HG02798 (cell line): ENCODE results near the gene HLF.

Experiments
- ATAC-seq: cut with Tn5 transposase; IDR thresholded peaks from one replicate; pipeline ENCODE4 v1.9.1; 2021; ENCODE audit warnings: mild to moderate bottlenecking; ENCODE audit not compliant: unreplicated experiment, poor library complexity

HLF gene

GRCh38 chr17:55288356-55289105, 23.8 kb downstream of the HLF start:
- ATAC-seq: no peak

DNA sequence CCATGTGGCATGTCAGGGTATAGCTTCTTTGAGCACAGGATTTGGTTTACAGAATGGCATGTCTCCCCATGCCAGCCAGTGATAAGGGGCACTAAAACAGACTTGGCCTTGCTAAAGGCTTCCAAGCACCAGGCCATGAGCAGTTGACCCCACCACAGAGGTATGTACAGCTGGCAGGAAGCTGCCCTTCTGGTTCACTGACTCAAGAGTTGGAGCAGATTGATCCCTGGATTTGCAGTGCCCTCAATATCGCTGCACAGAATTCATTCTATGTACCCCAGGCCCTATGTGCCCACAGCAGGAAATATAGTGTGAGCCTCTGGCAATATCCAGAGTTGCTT, 24.3 kb downstream of the HLF start:
- ATAC-seq: no peak

GRCh38 chr17:55289978-55290377, 25.2 kb downstream of the HLF start:
- ATAC-seq: no peak

DNA sequence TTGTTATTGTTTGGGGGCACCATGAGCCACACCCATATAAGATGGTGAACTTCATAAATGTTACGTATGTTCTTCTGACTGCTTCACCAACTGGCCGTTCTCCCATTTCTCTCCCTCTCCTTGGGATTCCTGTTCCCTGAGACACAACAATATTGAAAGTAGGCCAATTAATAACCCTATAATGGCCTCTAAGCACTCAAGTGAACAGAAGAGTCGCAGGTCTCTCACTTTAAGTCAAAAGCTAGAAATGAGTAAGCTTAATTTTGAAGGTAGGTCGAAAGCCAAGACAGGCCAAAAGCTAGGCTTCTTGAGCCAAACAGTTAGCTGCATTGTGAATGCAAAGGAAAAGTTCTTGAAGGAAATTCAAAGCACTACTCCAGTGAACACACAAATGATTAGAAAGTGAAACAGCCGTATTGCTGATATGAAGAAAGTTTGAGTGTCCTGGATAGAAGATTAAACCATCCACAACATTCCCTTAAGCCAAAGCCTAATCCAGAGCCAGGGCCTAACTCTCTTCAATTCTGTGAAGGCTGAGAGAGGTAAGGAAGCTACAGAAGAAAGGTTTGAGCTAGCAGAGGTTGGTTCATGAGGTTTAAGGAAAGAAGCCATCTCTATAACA, 25.8 kb downstream of the HLF start:
- ATAC-seq: no peak

DNA sequence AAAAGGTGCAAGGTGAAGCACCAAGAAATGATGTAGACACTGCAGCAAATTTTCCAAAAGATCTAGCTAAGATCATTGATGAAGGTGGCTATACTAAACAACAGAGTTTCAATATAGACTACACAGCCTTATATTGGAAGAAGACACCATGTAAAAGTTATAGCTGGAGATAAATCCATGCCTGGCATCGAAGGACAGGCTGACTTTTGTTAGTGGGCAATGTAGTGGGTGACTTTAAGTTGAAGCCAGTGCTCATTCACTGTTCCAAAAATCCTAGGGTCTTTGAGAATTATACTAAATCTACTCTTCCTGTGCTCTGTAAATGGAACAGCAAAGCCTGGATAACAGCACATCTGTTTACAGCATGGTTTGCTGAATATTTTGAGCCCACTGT, 26.4 kb downstream of the HLF start:
- no peak for ATAC-seq

- ATAC-seq: no peak
Observed at GRCh38 chr17:55292094-55292493, 27.3 kb downstream of the HLF start.

DNA sequence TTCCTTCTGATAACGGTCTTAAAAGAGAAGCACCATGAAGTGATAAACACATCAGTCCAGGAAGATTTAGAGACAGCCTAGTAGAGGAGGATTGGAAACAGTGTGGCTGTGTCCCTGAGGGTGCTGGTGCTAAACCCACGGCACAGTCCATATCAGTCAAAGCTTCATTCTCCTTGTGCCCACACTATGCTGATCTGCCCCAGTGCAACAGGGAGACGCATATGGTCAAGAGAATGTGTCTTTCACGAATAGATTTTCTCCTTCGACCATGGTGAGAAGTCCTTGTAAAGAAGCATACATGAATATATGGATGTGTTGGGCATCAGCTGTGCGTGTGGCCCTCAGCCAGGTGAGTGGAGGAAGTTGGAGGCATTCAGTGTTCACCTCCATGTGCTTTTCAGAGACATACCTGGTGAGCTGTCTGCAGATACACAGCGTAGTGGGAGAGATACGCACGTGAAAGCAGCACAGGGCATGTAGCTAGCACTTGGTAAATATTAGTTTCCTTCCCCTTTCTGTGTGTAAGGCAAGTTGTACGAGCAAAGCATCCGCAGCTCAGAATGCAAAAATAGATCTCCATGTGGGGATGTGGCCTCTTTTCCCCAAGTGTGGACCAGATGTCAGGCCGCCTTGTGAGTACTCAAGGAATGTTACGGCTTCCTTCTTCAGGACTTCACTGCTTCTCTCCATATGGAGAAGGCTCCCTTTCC, 29.4 kb downstream of the HLF start:
- no peak for ATAC-seq

GRCh38 chr17:55295411-55296170, 30.8 kb downstream of the HLF start:
- ATAC-seq: peak; percentile 86

DNA sequence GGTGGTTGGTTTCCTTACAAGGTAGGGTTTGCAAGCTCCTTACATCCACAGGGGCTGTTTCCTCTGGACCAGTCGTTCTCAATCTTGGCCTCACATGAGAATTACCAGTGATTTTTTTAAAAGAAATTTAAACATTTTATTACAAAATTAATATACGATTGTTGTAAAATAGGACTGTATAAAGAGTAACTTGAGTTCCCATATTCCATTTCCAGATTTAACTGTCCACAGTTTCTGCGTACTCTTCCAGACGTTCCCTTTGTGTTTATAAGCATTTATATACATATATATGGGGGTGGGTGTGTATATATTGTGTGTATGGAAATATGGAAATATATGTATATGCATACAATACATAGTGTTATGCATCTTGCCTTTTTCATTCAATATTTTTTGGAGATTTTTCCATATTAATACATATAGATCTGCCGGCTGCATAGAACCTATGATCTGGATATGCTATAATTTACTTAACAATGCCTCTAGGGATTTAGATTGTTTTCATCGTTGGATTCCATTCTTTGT, 31.5 kb downstream of the HLF start:
- ATAC-seq: no peak

- ATAC-seq: no peak
Observed at GRCh38 chr17:55296699-55297098, 31.9 kb downstream of the HLF start.

DNA sequence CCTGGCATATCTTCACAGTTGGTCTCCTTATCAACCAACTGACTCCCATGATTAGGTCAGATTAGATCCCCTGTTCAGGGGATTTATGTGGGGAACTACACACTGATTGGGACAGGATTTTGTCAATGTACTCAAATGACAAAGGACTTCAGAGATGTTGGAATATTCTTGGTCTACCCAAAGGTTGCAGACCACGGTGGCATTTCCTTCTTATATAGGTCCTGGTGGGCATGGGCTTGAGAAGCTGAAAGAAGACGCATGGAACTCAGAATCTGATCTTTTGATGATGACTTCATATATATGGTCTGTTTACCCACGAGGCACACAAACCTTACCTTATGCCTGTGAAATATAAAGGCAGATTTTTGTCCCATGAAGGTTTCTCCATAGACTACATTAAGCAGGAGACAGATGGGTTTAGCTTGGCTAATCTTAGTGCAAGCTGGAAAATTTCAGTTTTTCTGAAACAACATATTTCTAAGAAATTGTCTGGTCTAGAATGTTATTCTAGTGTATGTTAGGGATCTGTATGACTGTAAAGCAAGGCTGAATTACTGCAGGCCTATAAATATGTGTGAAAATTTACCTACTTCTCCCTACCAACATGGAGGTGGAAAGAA, 33.5 kb downstream of the HLF start:
- no peak for ATAC-seq

DNA sequence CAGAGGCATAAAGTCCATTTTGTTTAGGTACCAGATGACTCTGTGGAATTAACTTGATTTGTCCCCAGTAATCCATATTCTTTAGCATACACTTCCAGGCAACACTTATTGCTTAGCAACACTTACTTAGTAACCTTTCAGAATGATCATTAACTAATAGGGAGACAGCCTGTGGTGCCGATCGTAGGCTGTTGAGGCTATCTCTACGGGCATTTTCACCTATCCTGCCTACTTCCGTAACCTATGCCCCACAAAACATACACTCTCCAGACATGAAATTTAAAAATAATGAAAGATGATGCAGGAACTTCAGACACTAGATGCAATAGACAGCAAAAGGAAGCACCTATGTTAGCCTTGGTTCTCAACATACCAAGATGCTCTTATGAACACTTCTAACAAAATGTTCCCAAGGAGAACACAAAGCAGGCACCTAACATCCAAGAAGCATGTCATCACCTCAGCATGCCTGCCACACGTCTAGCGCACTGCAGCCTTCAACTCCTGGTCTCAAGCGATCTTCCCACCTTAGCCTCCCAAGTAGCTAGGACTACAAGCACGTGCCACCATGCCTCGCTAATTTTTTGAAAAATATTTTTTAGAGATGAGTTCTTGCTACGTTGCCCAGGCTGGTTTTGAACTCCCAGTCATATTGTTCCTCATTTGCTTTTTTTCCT, 34.5 kb downstream of the HLF start:
- ATAC-seq: no peak

DNA sequence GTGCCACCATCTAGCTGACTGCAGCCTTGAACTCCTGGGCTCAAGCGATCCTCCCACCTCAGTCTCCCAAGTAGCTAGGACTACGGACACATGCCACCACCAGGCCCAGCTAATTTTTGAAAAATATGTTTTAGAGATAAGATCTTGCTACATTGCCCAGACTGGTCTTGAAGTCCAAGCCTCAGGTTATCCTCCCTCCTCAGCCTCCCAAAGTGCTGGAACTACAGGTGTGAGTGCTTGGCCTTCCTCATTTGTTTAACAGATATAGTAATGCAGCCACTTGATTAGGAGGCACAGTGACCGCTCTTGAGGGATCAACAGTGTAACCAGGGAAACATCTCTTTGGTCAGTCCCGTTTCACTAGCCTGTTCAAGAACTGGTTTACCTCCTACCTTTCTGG, 35.1 kb downstream of the HLF start:
- ATAC-seq: no peak

- ATAC-seq: no peak
Observed at GRCh38 chr17:55300479-55301290, 35.9 kb downstream of the HLF start.

GRCh38 chr17:55301521-55302406, 37.0 kb downstream of the HLF start:
- ATAC-seq: no peak

GRCh38 chr17:55302407-55302787, 37.6 kb downstream of the HLF start:
- ATAC-seq: no peak

GRCh38 chr17:55303008-55303493, 38.3 kb downstream of the HLF start:
- no peak for ATAC-seq

- ATAC-seq: no peak
Observed at GRCh38 chr17:55303701-55304145, 39.0 kb downstream of the HLF start.
